Brain microvascular endothelial cell (primary cell): Measurements from ENCODE around the gene PSMD12.
A peak's percentile ranks its signal among the peaks of the same experiment; 100 is the strongest.

ENCODE experiments used
- DNase-seq: peaks from one replicate; pipeline ENCODE4 v3.0.0-alpha.2; 2020
- H3K27ac ChIP-seq: fragments of 250-450 bp; sonication (Bioruptor Pico); 2 replicates; pipeline ENCODE4 v1.5.1; 2020; ENCODE audit warnings: mild to moderate bottlenecking, moderate library complexity
- H3K27me3 ChIP-seq: fragments of 250-450 bp; sonication (Bioruptor Pico); replicated peaks from 2 replicates; pipeline ENCODE4 v1.5.1; 2020; ENCODE audit warnings: mild to moderate bottlenecking
- H3K36me3 ChIP-seq: fragments of 250-450 bp; sonication (Bioruptor Pico); replicated peaks from 2 replicates; pipeline ENCODE4 v1.5.1; 2020; ENCODE audit warnings: mild to moderate bottlenecking
- H3K4me3 ChIP-seq: 2 replicates; pipeline ENCODE4 v1.5.1; 2011; ENCODE audit warnings: low read depth, mild to moderate bottlenecking, control low read depth, low read length, moderate library complexity
- in situ Hi-C: cut with HindIII; loops from 2 replicates; pipeline ENCODE4 v1.10.0; 2017; ENCODE audit warnings: low sequenced_read_pairs, low pct_ligation_motif_present
- TF ChIP-seq, protein P1 (sequence below): IDR thresholded peaks from 2 replicates; pipeline ENCODE4 v1.5.1; 2011; ENCODE audit warnings: low read depth, mild to moderate bottlenecking, moderate library complexity, low read length, control low read depth, inconsistent platforms; ENCODE audit errors: missing control alignments

PSMD12 gene

DNA sequence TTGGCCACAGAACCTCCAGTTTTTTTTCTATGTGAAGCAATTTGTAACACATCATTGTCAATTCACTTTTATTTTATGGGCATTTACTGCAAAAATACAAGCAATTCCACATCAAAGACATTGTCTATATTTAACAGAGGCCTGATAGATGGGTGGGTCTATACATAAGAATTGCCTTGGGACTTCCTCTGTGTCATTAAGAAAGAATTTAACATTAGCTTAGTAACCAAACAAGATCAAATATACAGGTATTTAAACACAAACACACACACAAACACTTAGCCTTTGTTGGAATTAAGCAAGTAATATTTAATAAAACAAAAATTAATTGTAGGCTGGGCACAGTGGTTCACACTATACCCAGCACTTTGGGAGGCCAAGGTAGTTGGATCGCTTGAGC, 6.4 kb upstream of the PSMD12 start:
- Histone ChIP-seq H3K27ac (no peak overlapping the region), H3K36me3 (no peaks in the 10 kb centered on the region), H3K4me3 (no peak overlapping the region), H3K27me3 (no peaks in the 10 kb centered on the region)
- DNase-seq, result no peak
- TF ChIP-seq, protein P1, sequence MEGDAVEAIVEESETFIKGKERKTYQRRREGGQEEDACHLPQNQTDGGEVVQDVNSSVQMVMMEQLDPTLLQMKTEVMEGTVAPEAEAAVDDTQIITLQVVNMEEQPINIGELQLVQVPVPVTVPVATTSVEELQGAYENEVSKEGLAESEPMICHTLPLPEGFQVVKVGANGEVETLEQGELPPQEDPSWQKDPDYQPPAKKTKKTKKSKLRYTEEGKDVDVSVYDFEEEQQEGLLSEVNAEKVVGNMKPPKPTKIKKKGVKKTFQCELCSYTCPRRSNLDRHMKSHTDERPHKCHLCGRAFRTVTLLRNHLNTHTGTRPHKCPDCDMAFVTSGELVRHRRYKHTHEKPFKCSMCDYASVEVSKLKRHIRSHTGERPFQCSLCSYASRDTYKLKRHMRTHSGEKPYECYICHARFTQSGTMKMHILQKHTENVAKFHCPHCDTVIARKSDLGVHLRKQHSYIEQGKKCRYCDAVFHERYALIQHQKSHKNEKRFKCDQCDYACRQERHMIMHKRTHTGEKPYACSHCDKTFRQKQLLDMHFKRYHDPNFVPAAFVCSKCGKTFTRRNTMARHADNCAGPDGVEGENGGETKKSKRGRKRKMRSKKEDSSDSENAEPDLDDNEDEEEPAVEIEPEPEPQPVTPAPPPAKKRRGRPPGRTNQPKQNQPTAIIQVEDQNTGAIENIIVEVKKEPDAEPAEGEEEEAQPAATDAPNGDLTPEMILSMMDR, result no peak
- in situ Hi-C loops, result no loop called here

DNA sequence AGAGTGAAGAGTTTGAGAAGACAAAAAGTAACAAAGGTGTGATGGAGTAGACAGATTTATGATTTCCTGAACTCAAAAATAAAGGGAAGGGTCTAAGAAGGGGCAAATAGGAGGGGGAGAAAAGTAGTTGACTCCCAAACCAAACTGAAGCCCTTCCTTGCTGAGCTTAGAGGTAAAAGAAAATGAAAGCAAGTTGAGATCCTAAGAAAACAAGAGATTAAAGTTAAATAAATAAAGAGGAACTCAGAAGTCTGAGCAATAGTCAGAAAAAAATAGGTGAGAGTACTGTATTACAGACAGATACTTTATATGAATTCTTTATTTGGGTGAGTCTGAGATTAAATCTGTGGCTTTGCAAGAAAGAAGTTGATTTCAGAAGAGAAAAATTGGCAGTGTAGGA, 3.3 kb upstream of the PSMD12 start:
- Histone ChIP-seq H3K27me3 (no peaks in the 10 kb centered on the region), H3K27ac (no peak overlapping the region), H3K4me3 (no peak overlapping the region), H3K36me3 (peaks cover 3% of the 10 kb centered on the region)
- TF ChIP-seq, protein P1, result no peak
- in situ Hi-C loops, result no loop called here
- no peak for DNase-seq

DNA sequence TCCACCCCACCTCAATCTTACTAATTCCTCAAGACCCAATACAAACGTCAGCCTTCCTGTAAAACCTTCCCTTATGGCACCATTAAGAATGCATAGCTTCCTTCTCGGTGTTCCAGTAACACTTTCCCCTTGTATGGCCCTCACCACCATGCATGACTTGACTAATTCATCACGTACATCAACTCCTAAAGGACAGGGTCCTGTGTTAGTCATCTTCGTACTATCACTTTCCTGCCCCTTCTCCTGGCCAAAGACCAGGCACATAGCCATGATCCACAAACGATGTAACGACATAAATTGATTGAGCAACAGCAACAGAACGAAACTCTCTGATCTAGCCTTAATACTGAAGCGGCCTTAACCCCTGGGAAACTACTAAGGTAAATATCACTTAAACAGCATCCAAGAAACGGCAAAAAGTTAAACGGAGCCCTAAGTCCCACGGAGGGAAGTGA, 612 bp downstream of the PSMD12 start:
- Histone ChIP-seq H3K4me3 (peak overlapping the region; percentile 94), H3K36me3 (peaks cover 5% of the 10 kb centered on the region), H3K27me3 (no peaks in the 10 kb centered on the region), H3K27ac (peak overlapping the region; percentile 97)
- TF ChIP-seq, protein P1, result no peak
- peak; percentile 63 for DNase-seq
- in situ Hi-C loops, result no loop called here

DNA sequence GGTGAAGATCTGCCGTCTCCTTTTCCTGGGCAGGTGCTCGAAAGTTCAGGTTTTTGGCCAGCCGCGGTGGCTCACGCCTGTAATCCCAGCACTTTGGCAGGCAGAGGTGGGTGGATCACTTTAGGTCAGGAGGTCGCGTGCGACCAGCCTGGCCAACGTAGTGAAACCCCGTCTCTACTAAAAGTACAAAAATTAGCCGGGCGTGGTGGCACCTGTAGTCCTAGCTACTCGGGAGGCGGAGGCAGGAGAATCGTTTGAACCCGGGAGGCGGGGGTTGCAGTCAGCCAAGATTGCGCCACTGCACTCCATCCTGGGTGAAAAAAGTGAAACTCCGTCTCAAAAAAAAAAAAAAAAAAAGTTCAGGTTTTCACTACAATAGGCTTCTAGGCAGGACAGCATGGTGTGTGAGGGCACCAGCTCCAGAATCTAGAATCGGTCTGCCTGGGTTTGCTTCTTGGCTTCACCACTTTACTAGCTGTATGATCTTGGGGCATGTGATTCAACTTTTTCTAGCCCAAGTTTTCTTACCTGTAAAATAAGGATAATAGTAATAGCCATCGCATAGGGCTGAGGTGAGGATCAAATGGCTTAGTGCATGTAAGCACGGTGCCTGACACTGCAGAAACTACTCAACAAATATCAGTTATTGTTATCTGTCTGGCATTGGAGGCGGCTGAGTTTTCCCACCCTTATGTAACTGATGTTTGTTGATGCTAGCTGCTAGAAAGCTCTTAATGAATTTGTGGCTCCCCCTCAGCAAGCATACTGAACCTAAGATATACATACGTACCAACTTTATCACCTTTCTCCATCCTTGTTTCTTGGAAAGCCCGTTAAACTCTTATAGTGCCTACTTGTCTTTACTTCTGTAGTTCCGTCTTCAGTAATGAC, 1.3 kb downstream of the PSMD12 start:
- Histone ChIP-seq H3K27me3 (no peaks in the 10 kb centered on the region), H3K27ac (peak overlapping the region; percentile 97), H3K36me3 (peaks cover 10% of the 10 kb centered on the region), H3K4me3 (peak overlapping the region; percentile 94)
- in situ Hi-C loops, result no loop called here
- DNase-seq, result no peak
- TF ChIP-seq, protein P1, result no peak

DNA sequence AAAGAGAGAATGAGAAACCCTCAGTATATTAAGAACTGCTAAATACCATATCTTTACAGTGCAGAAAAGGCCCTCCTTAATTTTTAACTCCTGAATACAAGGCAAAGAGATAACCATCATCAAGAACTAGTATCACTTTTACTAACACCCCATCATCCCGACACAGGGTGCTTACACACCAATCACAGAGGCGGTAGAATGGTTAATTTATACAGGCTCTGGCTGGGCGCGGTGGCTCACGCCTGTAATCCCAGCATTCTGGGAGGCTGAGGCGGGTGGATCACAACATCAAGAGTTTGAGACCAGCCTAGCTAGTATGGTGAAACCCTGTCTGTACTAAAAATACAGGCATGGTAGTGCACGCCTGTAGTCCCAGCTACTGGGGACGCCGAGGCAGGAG, 4.2 kb downstream of the PSMD12 start:
- H3K27ac ChIP-seq, result no peak overlapping the region
- H3K36me3 ChIP-seq, result peaks cover 16% of the 10 kb centered on the region
- in situ Hi-C loops, result no loop called here
- H3K27me3 ChIP-seq, result no peaks in the 10 kb centered on the region
- H3K4me3 ChIP-seq, result no peak overlapping the region
- TF ChIP-seq, protein P1, result no peak
- no peak for DNase-seq
